Inflammatory macrophage treated with lipopolysaccharide for 4 hours (primary cell): ENCODE data around the gene APEH.
A peak's percentile ranks its signal among the peaks of the same experiment; 100 is the strongest.
"Not testable (repeated sequence)": the region's sequence is repeated elsewhere in the genome, so short reads cannot be mapped to it uniquely, and the experiment has no call there.

Experiments used
- DNase-seq: peaks from one replicate; pipeline ENCODE4 v3.0.0-alpha.2; 2020

APEH gene

DNA sequence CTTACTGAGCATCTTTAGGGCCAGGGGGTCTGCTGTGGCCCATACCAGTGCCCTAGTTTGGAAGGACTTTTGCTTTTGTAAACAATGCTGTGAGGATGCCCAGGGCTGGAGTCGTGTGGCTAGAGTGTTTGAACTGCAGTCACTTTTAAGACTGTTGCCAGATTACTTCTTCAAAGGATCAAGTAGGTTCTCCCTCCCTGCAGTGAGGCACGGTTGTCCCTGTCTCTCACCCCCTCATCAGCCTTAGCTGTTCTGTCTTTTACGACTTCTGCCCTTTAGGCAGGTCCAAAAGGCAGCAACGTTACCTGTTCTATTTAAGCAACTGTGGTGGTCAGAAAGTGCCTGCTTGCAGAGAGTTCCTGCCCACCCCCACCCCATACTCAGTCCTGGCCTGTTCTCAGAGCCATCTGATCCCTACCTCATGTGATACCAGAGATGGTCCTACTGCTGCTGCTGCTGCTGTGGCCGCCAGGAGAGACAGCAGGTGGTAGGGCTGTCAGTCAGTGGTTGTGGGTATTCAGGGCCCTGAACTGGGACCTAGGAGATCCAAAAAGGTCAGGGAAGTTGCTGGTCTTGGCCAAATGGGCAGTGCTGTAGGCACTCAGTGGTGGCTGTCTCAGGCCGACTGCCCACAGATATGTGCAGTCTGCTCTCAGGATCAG, 20.4 kb downstream of the APEH start:
- DNase-seq, result not testable (repeated sequence)

DNA sequence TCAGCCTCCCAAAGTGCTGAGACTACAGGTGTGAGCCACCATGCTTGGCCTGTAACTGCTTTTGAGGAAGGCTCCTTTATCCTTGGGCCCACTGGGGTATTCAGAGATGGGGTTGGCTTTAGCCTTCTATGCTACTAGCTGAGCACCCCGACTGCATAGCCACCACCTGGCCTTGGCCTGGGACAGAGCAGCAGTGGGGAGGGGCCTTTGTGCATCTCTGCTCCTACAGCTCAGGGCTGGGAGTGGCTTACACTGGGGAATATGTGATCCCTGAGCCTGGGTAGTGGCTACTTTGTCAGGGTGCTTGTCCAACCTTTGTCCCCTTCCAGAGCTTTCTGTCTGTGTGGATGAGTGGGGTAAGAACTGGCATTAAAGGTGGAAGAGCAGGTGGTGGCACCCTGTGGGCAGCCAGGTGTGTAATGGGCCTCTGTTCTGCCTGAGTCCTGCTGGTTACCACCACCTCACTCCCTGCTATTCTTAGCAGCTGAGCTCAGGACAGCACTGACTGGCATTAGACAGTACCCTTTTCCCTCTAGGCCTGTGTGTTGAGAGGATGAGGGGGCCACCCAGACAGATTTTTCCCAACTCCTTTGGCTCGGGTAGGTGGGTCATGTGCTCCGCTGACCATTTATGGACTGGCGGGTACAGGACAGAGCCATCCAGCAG, 21.3 kb downstream of the APEH start:
- not testable (repeated sequence) for DNase-seq

DNA sequence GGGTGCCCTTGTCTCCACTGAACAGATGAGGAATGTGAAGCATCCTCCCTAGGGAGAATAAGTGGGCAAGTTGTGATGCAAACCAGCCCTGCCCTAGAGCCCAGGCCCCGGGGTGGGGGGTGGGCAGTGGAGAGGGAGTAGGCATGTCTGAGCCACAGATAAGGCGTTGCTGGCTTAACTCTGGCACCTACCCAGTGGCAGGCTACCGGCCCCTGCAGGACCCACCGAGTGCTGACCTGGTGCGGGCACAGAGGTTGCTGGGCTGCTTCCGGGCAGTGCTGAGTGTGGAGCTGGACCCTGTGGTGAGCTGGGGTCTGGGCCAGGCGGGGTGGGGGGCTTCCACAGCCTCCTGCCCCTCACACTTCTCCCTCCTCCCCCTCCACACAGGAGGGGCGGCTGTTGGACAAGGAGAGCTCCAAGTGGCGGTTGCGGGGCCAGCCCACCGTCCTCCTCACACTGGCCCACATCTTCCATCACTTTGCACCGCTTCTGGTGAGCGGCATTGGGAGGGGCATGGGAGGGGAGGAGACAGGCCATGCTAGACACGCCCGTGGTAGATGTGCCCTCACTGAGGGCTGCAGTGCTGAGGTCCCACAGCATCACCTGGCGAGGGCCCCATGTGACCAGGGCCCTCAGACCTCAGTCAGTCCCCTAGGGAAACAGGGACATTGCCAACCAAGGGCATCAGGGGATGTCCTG, 25.3 kb downstream of the APEH start:
- DNase-seq, result no peak

DNA sequence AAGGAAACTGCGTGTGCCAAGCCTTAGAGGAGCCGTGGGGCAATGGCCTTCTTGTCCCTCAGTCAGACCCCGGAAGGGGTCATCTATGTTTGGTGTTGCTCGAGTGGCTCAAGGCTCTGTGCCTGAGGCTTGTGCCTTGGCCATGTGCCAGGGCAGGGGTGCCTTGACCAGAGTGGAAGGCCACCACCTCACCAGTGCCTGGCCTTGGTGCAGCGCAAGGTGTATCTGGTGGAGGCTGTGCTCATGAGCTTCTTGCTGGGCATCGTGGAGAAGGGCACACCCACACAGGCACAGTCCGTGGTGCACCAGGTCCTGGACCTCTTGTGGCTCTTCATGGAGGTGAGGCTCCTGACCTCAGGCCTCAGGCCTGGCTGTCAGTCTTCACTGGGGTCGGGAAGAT, 25.9 kb downstream of the APEH start:
- DNase-seq, result no peak

DNA sequence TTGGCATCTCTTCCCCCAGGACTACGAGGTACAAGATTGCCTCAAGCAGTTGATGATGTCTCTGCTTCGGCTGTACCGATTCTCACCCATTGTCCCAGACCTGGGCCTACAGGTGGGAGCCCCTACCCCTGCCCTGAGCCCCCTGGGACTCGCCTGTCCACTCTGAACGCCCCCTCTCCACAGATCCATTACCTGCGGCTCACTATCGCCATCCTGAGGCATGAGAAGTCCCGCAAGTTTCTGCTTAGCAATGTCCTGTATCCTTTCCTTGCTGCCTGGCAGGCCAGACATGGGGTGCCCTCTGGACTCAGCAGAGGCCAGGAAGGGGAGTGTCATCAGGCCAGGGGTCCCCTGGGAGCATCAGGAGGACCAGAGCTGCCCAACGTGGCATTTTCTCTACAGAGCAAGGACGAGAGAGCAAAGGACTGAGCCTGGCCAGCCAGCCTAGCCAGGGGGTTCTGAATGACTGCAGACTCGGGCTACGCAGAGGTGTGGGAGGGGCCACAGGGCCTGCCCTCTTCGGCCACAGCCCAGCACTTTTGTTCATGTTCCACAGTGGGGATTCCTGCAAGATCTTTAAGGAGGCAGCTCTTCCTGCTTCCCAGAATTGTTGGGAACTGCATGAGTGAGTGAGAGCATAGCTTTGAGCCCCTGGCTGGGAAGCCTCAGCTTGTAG, 26.4 kb downstream of the APEH start:
- DNase-seq, result no peak

DNA sequence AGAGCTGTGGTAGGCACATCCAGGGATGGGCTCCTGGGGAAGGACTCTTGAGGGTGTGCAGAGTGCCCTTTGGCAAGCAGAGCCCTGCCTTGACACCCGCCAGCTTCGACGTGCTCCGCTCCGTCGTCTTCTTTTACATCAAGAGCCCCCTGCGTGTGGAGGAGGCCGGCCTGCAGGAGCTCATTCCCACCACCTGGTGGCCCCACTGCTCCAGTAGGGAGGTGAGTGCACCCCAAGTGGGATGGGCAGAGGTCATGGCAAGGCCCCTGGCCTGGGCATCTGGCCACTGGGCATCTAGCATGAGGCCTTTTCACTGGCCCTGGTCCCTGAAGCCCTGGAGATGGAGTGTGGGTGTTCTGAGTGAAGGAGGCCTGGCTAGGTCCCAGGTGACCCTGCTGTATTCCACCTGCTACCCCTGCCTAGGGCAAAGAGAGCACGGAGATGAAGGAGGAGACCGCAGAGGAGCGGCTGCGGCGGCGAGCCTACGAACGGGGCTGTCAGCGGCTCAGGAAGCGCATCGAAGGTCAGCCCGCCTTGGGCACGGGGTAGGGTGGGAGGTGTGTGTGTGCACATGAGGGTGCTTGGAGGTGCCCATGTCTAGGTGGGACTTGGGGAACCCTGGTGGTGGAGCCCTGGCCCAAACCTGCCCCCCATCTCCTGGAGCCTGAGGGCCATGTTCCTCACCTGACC, 27.4 kb downstream of the APEH start:
- no peak for DNase-seq

DNA sequence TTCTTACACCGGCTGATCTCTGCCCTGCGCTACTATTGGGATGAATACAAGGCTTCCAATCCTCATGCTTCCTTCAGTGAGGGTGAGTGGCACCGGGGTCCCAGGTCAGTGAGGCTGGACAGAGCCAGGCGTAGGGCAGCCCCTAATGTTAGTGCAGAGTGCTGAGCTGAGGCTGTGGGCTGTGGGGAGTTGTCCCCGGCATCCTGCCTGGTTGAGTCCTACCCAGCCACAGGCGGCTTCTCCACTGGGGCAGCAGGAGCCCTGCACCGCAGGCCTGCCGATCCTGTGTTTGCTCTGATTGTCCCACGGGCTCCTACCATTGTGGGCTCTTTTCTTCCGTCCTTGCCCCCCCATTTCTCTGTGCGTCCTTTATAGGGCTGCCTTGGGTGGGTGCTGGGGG, 28.5 kb downstream of the APEH start:
- DNase-seq, result no peak

DNA sequence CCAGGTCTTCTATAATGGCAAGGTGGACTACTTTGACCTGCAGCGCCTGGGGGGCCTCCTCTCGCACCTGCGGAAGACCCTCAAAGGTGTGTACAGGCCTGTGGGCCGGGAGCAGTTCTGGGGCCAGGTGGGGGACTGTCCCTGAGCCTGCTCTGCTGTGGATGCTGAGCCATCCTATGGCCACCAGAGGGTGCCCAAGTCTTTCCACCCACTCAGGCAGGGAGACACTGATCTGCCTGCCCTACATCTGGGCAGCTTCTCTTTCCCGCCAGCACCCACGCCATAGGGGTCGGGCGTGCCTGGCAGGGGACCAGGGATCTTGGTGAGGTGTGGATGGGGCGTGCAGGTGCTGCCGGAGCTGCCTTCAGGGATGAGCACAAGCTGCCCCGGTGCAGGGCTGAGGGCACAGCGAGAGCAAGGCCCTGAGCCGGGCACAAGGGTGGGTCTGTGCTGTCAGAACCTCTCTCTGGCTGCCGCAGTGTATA, 29.3 kb downstream of the APEH start:
- DNase-seq, result peak; percentile 62

DNA sequence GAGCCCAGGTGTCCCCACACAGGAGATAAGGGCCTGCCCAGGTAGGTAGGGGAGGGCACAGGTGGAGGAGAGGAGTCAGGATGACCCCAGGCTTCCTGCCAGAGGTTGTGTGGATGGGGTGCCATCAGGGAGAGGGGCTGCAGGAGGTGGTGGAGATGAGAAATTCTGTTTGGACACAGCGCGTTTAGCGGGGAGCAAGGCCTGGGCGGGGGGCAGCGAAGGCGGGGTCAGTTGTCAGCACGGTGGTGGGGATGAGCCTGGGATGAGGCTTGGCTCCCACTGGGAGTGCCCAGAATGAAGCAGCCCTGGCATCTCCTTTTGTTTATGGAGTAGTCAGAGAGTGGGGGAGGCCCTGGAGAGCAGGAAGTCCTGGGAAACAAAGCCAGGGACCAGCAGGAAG, 29.8 kb downstream of the APEH start:
- no peak for DNase-seq

DNA sequence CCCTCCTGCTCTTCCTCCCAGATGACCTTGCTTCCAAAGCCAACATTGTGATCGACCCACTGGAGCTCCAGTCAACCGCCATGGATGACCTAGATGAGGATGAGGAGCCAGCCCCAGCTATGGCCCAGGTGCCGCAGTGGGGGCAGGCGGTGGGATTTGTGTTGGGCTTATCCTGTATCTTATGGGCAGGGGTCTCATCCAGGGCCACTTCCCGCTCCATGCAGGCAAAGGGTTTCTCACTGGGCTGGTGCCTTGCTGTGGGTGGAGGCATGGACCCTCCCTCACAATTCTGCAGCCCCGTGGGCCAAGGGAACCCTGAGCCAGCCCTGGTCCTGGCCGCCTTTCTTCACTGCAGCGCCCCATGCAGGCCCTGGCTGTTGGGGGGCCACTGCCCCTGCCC, 30.5 kb downstream of the APEH start:
- no peak for DNase-seq

DNA sequence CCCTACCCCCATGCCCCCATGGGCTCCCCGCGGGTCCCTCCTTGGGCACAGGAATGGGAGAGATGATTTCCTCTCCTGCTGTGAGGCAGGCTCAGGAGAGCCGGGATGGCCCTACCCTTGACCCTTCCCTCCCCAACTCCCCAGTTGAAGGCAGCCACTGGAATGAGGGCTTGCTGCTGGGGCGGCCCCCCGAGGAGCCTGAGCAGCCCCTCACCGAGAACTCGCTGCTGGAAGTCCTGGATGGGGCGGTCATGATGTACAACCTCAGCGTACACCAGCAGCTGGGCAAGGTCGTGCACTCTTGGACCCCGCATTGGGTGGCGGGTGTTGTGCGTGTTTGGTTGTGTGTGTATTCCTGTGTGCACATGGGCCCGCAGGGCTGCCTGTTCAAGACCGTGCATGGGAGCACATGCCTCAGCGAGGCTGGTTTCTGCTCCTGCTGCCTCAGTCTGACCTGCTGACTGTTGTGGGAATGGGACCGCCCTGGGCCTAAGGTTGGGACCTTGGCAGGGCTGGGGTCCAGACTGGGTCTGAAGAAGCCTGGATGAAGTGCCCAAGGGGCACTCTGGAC, 31.3 kb downstream of the APEH start:
- DNase-seq, result no peak

DNA sequence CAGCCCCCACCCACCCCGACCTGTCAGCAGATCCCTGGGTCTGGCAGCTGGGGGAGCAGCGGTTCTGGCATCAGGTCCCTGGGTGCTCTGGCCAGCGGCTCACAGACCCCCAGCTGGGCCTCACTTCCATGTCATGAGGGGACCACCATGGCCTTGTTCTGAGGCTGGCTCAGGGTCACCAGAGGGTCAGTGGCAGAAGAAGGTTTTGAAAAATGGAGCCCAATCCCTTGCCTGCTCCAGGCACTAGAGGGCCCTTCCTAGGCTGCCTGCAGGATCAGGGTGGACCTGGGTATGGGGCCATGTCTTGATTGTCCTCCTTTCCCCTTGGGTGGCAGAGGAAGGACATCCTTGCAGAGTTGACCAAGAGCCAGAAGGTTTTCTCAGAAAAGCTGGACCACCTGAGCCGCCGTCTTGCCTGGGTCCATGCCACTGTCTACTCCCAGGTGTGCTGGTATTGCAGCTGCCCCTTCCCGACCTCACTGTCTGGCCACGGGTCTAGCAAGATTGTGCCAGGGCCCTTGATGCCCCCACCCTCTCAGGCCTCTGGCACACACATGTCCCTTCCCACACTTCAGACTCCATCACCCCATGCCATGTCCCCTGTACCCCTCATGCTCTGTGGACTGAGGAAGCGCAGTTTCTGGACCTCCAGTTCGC, 32.4 kb downstream of the APEH start:
- DNase-seq, result no peak

DNA sequence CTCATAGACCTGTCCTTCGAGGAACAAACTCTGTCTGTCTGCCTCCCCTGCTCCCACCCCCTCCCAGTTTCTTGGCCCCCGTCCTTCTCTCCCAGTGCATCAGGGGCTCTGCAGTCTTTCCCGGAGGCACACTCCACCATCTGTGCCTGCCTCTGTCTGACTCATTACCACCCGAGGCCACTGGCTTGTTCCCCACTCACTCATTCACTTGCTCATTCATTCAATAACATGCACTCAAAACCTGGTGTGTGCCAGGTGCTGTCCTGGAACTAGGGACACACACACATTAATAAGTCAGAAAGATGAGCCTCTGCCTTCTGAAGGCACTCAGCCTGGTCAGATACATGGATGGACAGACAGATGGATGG, 32.9 kb downstream of the APEH start:
- no peak for DNase-seq

DNA sequence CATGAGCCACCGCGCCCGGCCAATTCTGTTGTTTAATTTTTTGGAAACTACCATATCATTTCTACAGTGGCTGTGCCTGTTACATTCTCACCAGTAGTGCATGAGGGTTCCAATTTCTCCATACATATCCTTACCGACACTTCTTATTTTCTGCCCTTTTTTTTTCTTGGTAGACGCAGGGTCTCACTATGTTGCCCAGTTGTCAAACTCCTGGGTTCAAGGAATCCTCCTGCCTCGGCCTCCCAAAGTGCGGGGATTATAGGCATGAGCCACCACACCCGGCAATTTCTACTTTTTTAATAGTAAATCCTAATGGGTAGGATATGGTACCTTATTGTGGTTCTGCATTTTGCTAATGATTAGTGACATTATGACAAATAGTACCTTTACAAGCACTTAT, 35.7 kb downstream of the APEH start:
- no peak for DNase-seq

DNA sequence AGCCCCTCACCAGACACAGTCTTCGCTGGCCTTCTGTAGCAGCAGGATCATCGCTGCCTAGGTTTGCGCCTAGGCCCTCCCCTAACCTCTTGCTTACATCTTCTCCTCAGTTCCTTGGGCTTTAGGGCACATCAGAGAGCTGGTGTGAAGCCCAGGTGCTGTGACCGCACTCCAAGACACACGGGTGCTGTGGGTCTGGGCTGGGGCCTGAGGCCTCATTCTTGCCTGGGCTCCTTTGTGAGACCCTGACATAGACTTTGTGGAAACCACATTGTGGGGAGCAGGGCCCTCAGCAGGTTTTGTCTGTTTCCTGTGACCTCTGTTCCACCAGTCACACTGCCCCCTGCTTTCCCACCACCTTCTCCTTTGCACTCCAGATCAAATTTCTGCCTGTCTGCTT, 37.3 kb downstream of the APEH start:
- no peak for DNase-seq

DNA sequence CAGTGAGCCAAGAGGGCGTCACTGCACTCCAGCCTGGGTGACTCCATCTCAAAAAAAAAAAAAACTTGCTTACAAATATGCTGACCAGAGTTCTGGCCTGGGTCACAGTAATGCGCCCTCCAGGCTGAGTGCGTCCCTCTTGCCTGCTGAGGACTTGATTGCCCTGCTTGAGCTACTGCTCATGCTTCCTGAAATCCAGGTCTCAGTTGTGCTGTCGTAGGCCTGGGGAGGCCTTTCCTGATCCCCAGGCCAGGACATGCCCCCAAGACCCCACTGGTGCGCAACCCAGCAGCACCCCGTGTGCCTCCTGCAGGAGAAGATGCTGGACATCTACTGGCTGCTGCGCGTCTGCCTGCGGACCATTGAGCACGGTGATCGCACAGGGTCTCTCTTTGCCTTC, 38.0 kb downstream of the APEH start:
- no peak for DNase-seq

DNA sequence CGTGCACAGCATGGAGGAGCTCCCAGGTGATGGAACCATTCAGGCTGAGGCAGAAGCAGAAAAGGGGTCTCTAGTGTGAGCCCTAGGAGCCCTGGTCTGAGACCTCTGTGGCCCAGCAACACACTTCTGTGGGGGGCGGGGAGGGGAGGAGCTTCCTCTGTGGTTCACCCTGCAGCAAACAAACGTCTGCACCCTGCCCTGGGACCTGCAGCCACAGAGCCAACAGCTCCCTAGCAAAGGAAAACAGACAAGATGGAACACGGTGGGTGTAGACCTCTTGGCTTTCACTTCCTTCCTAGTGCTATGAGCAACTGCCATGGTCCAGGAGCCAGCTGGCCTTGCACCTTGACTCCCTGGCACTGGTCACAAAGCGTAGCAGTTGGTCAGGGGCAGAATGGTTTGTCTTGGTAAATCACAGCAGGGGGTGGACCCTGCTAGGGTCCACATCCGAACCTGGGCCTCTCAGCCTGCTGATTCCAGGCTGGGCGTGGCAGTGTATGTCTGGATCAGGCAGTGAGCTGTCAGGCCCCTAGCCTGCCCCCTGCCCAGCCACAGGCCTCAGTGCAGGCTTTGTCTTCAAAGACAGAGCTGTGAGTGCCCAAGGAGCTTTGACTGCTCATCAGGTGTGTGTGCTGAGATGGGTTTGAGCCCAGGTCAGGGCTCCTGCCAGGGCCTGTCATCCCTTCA, 38.6 kb downstream of the APEH start:
- no peak for DNase-seq

DNA sequence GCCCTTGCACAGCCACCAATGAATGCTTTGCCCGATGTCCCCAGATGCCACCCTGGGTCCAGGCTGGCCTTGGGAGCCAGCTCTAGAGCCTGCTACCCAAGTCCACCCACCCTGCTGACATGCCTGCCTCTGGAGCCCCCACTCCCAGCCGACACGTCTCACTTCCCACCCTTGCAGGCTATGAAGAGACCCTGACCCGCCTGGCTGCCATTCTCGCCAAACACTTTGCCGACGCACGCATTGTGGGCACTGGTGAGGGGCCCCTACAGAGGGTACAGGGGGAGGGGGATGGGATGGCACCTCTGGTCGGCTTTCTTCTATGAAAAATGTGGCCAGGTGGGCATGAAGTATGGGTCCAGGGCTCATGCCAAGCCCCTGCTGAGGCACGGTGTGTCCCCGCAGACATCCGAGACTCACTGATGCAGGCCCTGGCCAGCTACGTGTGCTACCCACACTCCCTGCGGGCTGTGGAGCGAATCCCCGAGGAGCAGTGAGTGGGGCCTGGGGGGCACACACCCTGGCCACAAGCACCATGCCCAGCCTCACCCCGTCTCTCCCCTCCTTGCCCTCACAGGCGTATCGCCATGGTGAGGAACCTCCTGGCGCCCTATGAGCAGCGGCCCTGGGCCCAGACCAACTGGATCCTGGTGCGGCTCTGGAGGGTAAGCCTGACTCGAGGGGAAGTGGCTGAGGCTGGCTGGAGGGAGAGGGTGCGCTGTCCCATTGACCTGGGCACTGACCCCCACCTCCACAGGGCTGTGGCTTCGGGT, 39.4 kb downstream of the APEH start:
- no peak for DNase-seq

DNA sequence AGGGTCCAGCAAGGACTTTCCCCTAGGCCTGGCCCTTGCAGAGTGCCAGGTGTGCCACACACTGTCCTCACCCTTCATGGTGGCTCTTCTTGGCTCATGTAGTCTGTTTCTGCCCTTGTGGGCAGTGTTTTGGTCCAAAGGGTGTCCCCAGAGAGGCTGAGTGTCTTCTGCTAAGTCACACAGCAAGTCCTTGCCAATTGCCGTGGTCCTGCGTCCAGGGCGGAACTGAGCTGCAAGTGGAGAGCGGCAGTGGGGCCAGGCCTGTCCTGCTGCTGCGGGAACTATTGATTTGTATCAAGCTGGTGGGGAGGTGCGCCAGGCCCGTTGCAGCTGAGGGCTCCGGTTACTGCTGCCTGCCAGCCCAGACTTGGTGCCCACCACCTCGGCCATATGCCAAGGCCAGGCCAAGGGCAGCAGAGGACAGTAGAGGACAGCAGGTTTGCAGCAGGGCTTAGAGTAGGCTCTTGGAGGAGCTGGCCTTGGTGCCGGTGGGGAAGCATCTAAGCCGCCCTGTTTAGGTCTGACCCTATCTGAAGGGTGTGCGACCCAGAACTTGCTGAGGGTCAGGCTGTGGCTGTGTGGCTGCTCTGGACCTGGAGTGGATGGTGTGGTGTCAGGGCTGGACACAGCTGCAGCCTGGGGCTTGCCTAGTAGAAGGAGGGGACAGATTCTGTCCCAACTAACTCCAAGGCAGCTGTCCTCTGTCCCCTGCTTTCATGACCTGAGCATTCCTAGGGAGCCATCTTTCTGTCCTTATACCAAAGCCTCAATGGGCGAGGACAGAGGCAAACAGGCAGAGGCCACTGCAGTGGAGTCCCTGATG, 40.8 kb downstream of the APEH start:
- DNase-seq, result no peak

DNA sequence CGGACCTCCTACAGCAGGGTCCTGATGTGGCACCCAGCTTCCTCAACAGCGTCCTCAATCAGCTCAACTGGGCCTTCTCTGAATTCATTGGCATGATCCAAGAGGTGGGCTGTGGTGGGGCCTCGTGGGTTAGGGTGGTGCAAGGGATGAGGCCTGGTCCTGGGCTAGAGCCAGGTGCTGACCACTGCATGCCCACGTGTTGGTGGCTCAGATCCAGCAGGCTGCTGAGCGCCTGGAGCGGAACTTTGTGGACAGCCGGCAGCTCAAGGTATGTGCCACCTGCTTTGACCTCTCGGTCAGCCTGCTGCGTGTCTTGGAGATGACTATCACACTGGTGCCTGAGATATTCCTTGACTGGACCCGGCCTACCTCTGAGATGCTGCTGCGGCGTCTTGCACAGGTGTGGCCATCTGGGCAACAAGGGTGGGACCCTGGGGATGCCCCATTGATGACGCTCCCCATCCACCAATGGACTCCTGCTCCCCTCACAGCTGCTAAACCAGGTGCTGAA, 41.5 kb downstream of the APEH start:
- DNase-seq, result no peak
